ENCODE measurements around the gene THG1L. TPM values are rescaled to one million over a fixed set of nuclear protein-coding genes. Genes with fewer than 3 reads are reported as not detected.

THG1L gene
- total and polyA plus RNA-seq, 2 experiments from 2014 or later: 12.2 to 13.8 TPM

GRCh38 chr5:157750320-157750719 is 19.1 kb downstream of the THG1L start:
- TF ChIP-seq CREB1 (CRISPR knock-in tag; IDR thresholded peaks at IDR 0.05; ENCODE audit: low read depth): no peak
- TF ChIP-seq EZH2 (IDR thresholded peaks at IDR 0.05; ENCODE audit: low read depth, unreplicated experiment): no peak
- TF ChIP-seq, protein P1, sequence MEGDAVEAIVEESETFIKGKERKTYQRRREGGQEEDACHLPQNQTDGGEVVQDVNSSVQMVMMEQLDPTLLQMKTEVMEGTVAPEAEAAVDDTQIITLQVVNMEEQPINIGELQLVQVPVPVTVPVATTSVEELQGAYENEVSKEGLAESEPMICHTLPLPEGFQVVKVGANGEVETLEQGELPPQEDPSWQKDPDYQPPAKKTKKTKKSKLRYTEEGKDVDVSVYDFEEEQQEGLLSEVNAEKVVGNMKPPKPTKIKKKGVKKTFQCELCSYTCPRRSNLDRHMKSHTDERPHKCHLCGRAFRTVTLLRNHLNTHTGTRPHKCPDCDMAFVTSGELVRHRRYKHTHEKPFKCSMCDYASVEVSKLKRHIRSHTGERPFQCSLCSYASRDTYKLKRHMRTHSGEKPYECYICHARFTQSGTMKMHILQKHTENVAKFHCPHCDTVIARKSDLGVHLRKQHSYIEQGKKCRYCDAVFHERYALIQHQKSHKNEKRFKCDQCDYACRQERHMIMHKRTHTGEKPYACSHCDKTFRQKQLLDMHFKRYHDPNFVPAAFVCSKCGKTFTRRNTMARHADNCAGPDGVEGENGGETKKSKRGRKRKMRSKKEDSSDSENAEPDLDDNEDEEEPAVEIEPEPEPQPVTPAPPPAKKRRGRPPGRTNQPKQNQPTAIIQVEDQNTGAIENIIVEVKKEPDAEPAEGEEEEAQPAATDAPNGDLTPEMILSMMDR (conservative IDR thresholded peaks at IDR 0.05; ENCODE audit: low read depth in 2 of 2): no peak
- TF ChIP-seq POLR2AphosphoS5 (IDR thresholded peaks at IDR 0.05; ENCODE audit: low read depth): no peak
- TF ChIP-seq STAT1 (IDR thresholded peaks at IDR 0.05; ENCODE audit: unreplicated experiment): no peak
- TF ChIP-seq, protein P2, sequence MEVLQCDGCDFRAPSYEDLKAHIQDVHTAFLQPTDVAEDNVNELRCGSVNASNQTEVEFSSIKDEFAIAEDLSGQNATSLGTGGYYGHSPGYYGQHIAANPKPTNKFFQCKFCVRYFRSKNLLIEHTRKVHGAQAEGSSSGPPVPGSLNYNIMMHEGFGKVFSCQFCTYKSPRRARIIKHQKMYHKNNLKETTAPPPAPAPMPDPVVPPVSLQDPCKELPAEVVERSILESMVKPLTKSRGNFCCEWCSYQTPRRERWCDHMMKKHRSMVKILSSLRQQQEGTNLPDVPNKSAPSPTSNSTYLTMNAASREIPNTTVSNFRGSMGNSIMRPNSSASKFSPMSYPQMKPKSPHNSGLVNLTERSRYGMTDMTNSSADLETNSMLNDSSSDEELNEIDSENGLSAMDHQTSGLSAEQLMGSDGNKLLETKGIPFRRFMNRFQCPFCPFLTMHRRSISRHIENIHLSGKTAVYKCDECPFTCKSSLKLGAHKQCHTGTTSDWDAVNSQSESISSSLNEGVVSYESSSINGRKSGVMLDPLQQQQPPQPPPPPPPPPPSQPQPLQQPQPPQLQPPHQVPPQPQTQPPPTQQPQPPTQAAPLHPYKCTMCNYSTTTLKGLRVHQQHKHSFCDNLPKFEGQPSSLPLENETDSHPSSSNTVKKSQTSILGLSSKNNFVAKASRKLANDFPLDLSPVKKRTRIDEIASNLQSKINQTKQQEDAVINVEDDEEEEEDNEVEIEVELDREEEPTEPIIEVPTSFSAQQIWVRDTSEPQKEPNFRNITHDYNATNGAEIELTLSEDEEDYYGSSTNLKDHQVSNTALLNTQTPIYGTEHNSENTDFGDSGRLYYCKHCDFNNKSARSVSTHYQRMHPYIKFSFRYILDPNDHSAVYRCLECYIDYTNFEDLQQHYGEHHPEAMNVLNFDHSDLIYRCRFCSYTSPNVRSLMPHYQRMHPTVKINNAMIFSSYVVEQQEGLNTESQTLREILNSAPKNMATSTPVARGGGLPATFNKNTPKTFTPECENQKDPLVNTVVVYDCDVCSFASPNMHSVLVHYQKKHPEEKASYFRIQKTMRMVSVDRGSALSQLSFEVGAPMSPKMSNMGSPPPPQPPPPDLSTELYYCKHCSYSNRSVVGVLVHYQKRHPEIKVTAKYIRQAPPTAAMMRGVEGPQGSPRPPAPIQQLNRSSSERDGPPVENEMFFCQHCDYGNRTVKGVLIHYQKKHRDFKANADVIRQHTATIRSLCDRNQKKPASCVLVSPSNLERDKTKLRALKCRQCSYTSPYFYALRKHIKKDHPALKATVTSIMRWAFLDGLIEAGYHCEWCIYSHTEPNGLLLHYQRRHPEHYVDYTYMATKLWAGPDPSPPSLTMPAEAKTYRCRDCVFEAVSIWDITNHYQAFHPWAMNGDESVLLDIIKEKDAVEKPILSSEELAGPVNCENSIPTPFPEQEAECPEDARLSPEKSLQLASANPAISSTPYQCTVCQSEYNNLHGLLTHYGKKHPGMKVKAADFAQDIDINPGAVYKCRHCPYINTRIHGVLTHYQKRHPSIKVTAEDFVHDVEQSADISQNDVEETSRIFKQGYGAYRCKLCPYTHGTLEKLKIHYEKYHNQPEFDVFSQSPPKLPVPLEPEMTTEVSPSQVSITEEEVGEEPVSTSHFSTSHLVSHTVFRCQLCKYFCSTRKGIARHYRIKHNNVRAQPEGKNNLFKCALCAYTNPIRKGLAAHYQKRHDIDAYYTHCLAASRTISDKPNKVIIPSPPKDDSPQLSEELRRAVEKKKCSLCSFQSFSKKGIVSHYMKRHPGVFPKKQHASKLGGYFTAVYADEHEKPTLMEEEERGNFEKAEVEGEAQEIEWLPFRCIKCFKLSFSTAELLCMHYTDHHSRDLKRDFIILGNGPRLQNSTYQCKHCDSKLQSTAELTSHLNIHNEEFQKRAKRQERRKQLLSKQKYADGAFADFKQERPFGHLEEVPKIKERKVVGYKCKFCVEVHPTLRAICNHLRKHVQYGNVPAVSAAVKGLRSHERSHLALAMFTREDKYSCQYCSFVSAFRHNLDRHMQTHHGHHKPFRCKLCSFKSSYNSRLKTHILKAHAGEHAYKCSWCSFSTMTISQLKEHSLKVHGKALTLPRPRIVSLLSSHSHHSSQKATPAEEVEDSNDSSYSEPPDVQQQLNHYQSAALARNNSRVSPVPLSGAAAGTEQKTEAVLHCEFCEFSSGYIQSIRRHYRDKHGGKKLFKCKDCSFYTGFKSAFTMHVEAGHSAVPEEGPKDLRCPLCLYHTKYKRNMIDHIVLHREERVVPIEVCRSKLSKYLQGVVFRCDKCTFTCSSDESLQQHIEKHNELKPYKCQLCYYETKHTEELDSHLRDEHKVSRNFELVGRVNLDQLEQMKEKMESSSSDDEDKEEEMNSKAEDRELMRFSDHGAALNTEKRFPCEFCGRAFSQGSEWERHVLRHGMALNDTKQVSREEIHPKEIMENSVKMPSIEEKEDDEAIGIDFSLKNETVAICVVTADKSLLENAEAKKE (CRISPR knock-in tag; IDR thresholded peaks at IDR 0.05): no peak
- TF ChIP-seq ZNF331 (CRISPR knock-in tag; IDR thresholded peaks at IDR 0.05; ENCODE audit: low read depth): no peak
- TF ChIP-seq ZNF114 (CRISPR knock-in tag; IDR thresholded peaks at IDR 0.05): no peak
- TF ChIP-seq EZH2phosphoT487 (IDR thresholded peaks at IDR 0.05; ENCODE audit: unreplicated experiment): no peak
- TF ChIP-seq, protein P3, sequence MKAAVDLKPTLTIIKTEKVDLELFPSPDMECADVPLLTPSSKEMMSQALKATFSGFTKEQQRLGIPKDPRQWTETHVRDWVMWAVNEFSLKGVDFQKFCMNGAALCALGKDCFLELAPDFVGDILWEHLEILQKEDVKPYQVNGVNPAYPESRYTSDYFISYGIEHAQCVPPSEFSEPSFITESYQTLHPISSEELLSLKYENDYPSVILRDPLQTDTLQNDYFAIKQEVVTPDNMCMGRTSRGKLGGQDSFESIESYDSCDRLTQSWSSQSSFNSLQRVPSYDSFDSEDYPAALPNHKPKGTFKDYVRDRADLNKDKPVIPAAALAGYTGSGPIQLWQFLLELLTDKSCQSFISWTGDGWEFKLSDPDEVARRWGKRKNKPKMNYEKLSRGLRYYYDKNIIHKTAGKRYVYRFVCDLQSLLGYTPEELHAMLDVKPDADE (IDR thresholded peaks at IDR 0.05): no peak
- no peak for TF ChIP-seq JUNB (IDR thresholded peaks at IDR 0.05; ENCODE audit: unreplicated experiment)
- TF ChIP-seq, protein P4, sequence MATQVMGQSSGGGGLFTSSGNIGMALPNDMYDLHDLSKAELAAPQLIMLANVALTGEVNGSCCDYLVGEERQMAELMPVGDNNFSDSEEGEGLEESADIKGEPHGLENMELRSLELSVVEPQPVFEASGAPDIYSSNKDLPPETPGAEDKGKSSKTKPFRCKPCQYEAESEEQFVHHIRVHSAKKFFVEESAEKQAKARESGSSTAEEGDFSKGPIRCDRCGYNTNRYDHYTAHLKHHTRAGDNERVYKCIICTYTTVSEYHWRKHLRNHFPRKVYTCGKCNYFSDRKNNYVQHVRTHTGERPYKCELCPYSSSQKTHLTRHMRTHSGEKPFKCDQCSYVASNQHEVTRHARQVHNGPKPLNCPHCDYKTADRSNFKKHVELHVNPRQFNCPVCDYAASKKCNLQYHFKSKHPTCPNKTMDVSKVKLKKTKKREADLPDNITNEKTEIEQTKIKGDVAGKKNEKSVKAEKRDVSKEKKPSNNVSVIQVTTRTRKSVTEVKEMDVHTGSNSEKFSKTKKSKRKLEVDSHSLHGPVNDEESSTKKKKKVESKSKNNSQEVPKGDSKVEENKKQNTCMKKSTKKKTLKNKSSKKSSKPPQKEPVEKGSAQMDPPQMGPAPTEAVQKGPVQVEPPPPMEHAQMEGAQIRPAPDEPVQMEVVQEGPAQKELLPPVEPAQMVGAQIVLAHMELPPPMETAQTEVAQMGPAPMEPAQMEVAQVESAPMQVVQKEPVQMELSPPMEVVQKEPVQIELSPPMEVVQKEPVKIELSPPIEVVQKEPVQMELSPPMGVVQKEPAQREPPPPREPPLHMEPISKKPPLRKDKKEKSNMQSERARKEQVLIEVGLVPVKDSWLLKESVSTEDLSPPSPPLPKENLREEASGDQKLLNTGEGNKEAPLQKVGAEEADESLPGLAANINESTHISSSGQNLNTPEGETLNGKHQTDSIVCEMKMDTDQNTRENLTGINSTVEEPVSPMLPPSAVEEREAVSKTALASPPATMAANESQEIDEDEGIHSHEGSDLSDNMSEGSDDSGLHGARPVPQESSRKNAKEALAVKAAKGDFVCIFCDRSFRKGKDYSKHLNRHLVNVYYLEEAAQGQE (IDR thresholded peaks at IDR 0.05; ENCODE audit: unreplicated experiment): no peak
- TF ChIP-seq NANOG (IDR thresholded peaks at IDR 0.05; ENCODE audit: borderline replicate concordance): no peak
- H3K4me1 Mint-ChIP-seq: peaks cover 8% of the 10 kb centered on the region; the same call in 2 of the 3 replicates
- no peaks in the 10 kb centered on the region for H3F3A ChIP-seq (replicated peaks; ENCODE audit: low read depth)
- H3K27me3 Mint-ChIP-seq (ENCODE audit: insufficient read depth, low read depth, poor library complexity): peaks cover 3% of the 10 kb centered on the region
- no peaks in the 10 kb centered on the region; the same call in 2 of the 3 replicates for H3K36me3 Mint-ChIP-seq (ENCODE audit: low read depth)
- no peaks in the 10 kb centered on the region for H3K9me2 ChIP-seq (ENCODE audit: insufficient read depth)
- H3K79me2 ChIP-seq (replicated peaks; ENCODE audit: insufficient read depth): no peaks in the 10 kb centered on the region
- H3K4me3 Mint-ChIP-seq: no peak overlapping the region
- no peaks in the 10 kb centered on the region for H3K4me1 ChIP-seq (ENCODE audit: insufficient read depth)
- ATAC-seq (no peak), DNase-seq (ENCODE audit: low spot score) (no peak)
- no peak overlapping the region for H3K4me3 ChIP-seq
- H3K27ac Mint-ChIP-seq: no peak overlapping the region
- no peak overlapping the region for H3K4me2 ChIP-seq
- no peak overlapping the region for H3K27ac ChIP-seq (ENCODE audit: low read depth)
- H3K27me3 ChIP-seq (ENCODE audit: insufficient read depth): peaks cover 7% of the 10 kb centered on the region
- H3K36me3 ChIP-seq (ENCODE audit: insufficient read depth): no peaks in the 10 kb centered on the region
- H2AFZ ChIP-seq: no peak overlapping the region
- H4K20me1 ChIP-seq (replicated peaks; ENCODE audit: insufficient read depth): no peaks in the 10 kb centered on the region
- no peaks in the 10 kb centered on the region; the same call in 2 of the 3 replicates for H3K9me3 Mint-ChIP-seq
